Measurements from ENCODE around the gene ARHGAP19. TPM values are rescaled to one million over a fixed set of nuclear protein-coding genes. Genes with fewer than 3 reads are reported as not detected.
A peak's percentile ranks its signal among the peaks of the same experiment; 100 is the strongest.

The ARHGAP19 gene
- total RNA-seq, 1 experiment from 2014 or later, result 11.2 TPM

DNA sequence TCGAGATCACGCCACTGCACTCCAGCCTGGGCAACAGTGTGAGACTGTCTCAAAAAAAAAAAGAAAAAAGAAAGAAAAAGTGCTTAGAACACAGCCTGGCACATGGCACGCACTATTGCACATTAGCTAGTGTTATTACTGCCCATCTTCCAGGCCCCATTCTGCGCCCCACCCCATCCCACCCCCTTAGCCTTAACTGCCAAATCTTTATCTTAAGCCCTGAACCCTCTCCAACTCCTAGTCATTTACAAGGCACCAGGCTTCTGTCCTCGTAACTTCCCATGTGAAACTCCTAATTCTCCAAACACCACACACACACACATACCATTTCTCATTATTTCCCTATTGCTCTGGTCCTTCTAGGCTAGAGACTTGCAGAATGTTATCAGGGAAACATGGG lies 37.3 kb upstream of the ARHGAP19 start:
- CTCF ChIA-PET, result no interaction called here
- H2AFZ ChIP-seq, result no peak overlapping the region
- H3F3A ChIP-seq (ENCODE audit: insufficient read depth, low read depth), result peaks cover 21% of the 10 kb centered on the region; the same call in 1 of the 2 replicates
- 0 out of 2 replicates have a peak overlapping the region, but pooled peaks have one; percentile 59 for H3K4me2 ChIP-seq
- peaks cover 40% of the 10 kb centered on the region for H3K79me2 ChIP-seq (ENCODE audit: low read depth)
- intact Hi-C loops (cut with micrococcal nuclease; ENCODE audit: unreplicated experiment), result loop anchor here (5.0 kb wide), 3 partner anchors 37 to 118 kb away; partner anchors contain the start of genes ARHGAP19, EXOSC1 and ZDHHC16
- H3K27ac ChIP-seq, result no peak overlapping the region
- H3K36me3 ChIP-seq (ENCODE audit: low read depth), result no peaks in the 10 kb centered on the region
- BruUV-seq (replicated peaks), result no TSS peak
- DNase-seq, result no peak
- H3K27me3 ChIP-seq (ENCODE audit: insufficient read depth, low read depth), result no peaks in the 10 kb centered on the region
- H3K4me1 ChIP-seq (replicated peaks; ENCODE audit: insufficient read depth), result peaks cover 40% of the 10 kb centered on the region
- TF ChIP-seq EZH2 (IDR thresholded peaks at IDR 0.05; ENCODE audit: low read depth), result no peak
- TF ChIP-seq, protein P1, sequence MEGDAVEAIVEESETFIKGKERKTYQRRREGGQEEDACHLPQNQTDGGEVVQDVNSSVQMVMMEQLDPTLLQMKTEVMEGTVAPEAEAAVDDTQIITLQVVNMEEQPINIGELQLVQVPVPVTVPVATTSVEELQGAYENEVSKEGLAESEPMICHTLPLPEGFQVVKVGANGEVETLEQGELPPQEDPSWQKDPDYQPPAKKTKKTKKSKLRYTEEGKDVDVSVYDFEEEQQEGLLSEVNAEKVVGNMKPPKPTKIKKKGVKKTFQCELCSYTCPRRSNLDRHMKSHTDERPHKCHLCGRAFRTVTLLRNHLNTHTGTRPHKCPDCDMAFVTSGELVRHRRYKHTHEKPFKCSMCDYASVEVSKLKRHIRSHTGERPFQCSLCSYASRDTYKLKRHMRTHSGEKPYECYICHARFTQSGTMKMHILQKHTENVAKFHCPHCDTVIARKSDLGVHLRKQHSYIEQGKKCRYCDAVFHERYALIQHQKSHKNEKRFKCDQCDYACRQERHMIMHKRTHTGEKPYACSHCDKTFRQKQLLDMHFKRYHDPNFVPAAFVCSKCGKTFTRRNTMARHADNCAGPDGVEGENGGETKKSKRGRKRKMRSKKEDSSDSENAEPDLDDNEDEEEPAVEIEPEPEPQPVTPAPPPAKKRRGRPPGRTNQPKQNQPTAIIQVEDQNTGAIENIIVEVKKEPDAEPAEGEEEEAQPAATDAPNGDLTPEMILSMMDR (conservative IDR thresholded peaks at IDR 0.05), result no peak
- no peaks in the 10 kb centered on the region for H3K9me3 ChIP-seq (ENCODE audit: insufficient read depth, low read depth)
- H3K9me2 ChIP-seq (ENCODE audit: insufficient read depth), result no peaks in the 10 kb centered on the region
- H4K20me1 ChIP-seq (ENCODE audit: insufficient read depth), result peaks cover 8% of the 10 kb centered on the region; the same call in 1 of the 2 replicates
- POLR2A ChIA-PET (ENCODE audit: unreplicated experiment), result no interaction called here
- no peak overlapping the region for H3K4me3 ChIP-seq

- Histone ChIP-seq H3K9me2 (ENCODE audit: insufficient read depth) (no peaks in the 10 kb centered on the region), H3K4me1 (replicated peaks; ENCODE audit: insufficient read depth) (peaks cover 40% of the 10 kb centered on the region), H3K4me2 (peak overlapping the region; percentile 59), H3K27me3 (ENCODE audit: insufficient read depth, low read depth) (no peaks in the 10 kb centered on the region), H3K9me3 (ENCODE audit: insufficient read depth, low read depth) (no peaks in the 10 kb centered on the region), H2AFZ (no peak overlapping the region), H3K27ac (0 out of 2 replicates have a peak overlapping the region, but pooled peaks have one; percentile 16), H3F3A (ENCODE audit: insufficient read depth, low read depth) (peaks cover 21% of the 10 kb centered on the region; the same call in 1 of the 2 replicates), H3K36me3 (ENCODE audit: low read depth) (no peaks in the 10 kb centered on the region), H3K4me3 (no peak overlapping the region; the same call in 1 of the 2 replicates), H4K20me1 (ENCODE audit: insufficient read depth) (peaks cover 8% of the 10 kb centered on the region; the same call in 1 of the 2 replicates), H3K79me2 (ENCODE audit: low read depth) (peaks cover 40% of the 10 kb centered on the region)
- intact Hi-C loops (cut with micrococcal nuclease; ENCODE audit: unreplicated experiment), result no loop called here
- TF ChIP-seq, protein P1 (conservative IDR thresholded peaks at IDR 0.05), result no peak
- no peak for TF ChIP-seq EZH2 (IDR thresholded peaks at IDR 0.05; ENCODE audit: low read depth)
- DNase-seq, result peak in 1 of 2 experiments; percentile 64
- no TSS peak for BruUV-seq (replicated peaks)
- ChIA-PET CTCF (no interaction called here), POLR2A (ENCODE audit: unreplicated experiment) (interaction anchor here (0.7 kb wide), 1 partner anchor 10 kb away, joined by 3 read pairs; no protein-coding TSS in a partner anchor)
Observed at GRCh38 chr10:97328646-97329453, 36.4 kb upstream of the ARHGAP19 start.

- DNase-seq, result peak in 1 of 2 experiments; percentile 79
- BruUV-seq (replicated peaks), result no TSS peak
- Histone ChIP-seq H3K27ac (no peak overlapping the region), H2AFZ (no peak overlapping the region), H3K79me2 (ENCODE audit: low read depth) (peaks cover 28% of the 10 kb centered on the region), H3K9me3 (ENCODE audit: insufficient read depth, low read depth) (no peaks in the 10 kb centered on the region), H3F3A (ENCODE audit: insufficient read depth, low read depth) (peaks cover 21% of the 10 kb centered on the region; the same call in 1 of the 2 replicates), H3K36me3 (ENCODE audit: low read depth) (no peaks in the 10 kb centered on the region), H3K9me2 (ENCODE audit: insufficient read depth) (no peaks in the 10 kb centered on the region), H3K4me1 (replicated peaks; ENCODE audit: insufficient read depth) (peaks cover 40% of the 10 kb centered on the region), H3K4me2 (peak overlapping the region; percentile 46), H3K4me3 (no peak overlapping the region), H3K27me3 (ENCODE audit: insufficient read depth, low read depth) (no peaks in the 10 kb centered on the region), H4K20me1 (ENCODE audit: insufficient read depth) (peaks cover 8% of the 10 kb centered on the region; the same call in 1 of the 2 replicates)
- intact Hi-C loops (cut with micrococcal nuclease; ENCODE audit: unreplicated experiment), result no loop called here
- CTCF ChIA-PET, result no interaction called here
- POLR2A ChIA-PET (ENCODE audit: unreplicated experiment), result interaction anchor here (0.6 to 0.7 kb wide), 2 partner anchors 8 to 37 kb away, joined by 3 to 7 read pairs; no protein-coding TSS in a partner anchor
- no peak for TF ChIP-seq EZH2 (IDR thresholded peaks at IDR 0.05; ENCODE audit: low read depth)
- TF ChIP-seq, protein P1 (conservative IDR thresholded peaks at IDR 0.05), result no peak
Observed at GRCh38 chr10:97327348-97328294, 35.2 kb upstream of the ARHGAP19 start.
